GM12891 (cell line): ENCODE data around the gene SLC37A2.

ENCODE experiments used
- POLR2A ChIP-seq: IDR thresholded peaks from 2 replicates; pipeline ENCODE4 v1.6.1; 2011; ENCODE audit warnings: low read depth, low read length, control low read depth
- POLR2AphosphoS5 ChIP-seq: IDR thresholded peaks from 2 replicates; pipeline ENCODE4 v1.6.1; 2011; ENCODE audit warnings: low read depth, low read length, control low read depth
- SPI1 ChIP-seq: IDR thresholded peaks from 2 replicates; pipeline ENCODE4 v1.6.1; 2011; ENCODE audit warnings: low read depth, low read length, control low read depth
- TAF1 ChIP-seq: IDR thresholded peaks from 2 replicates; pipeline ENCODE4 v1.6.1; 2011; ENCODE audit warnings: low read depth, low read length, control low read depth

GRCh38 chr11:125055107-125055715 is 7.9 kb upstream of the SLC37A2 start:
- TF ChIP-seq POLR2A = no peak
- no peak for TF ChIP-seq POLR2AphosphoS5
- no peak for TF ChIP-seq TAF1
- no peak for TF ChIP-seq SPI1
